LNCAP (cell line): Measurements from ENCODE around the gene DPP7.

Source experiments
- CTCF ChIP-seq: fragments of 450-650 bp; IDR thresholded peaks from 2 replicates; pipeline ENCODE4 v1.5.1; 2017; ENCODE audit warnings: mild to moderate bottlenecking

The DPP7 gene

GRCh38 chr9:137077758-137078693 is 36.5 kb downstream of the DPP7 start:
- TF ChIP-seq CTCF: no peak

GRCh38 chr9:137077010-137077747 is 37.4 kb downstream of the DPP7 start, which contains the start of gene UAP1L1:
TSS of gene UAP1L1 (plus strand) at chr9:137077517. CDS start at chr9:137077533, 16 bp downstream.
- TF ChIP-seq CTCF: no peak

- no peak for TF ChIP-seq CTCF
Measured at GRCh38 chr9:137076636-137077009, 37.9 kb downstream of the DPP7 start.

- TF ChIP-seq CTCF: no peak
Measured at GRCh38 chr9:137075275-137075775, 39.2 kb downstream of the DPP7 start.

GRCh38 chr9:137074657-137075274 is 39.8 kb downstream of the DPP7 start:
- no peak for TF ChIP-seq CTCF

- no peak for TF ChIP-seq CTCF
Measured at GRCh38 chr9:137073992-137074399, 40.5 kb downstream of the DPP7 start.

- TF ChIP-seq CTCF: no peak
Measured at GRCh38 chr9:137071282-137071681, 43.3 kb downstream of the DPP7 start.
